HG03025 (cell line): ENCODE results near the gene SPG7.

Experiments used
- ATAC-seq: cut with Tn5 transposase; IDR thresholded peaks from one replicate; pipeline ENCODE4 v1.9.1; 2021; ENCODE audit warnings: mild to moderate bottlenecking, moderate library complexity; ENCODE audit not compliant: unreplicated experiment, low FRiP score

Gene SPG7

GRCh38 chr16:89510526-89510925 lies 2.3 kb downstream of the SPG7 start:
- ATAC-seq: no peak

GRCh38 chr16:89511374-89511773 lies 3.2 kb downstream of the SPG7 start:
- no peak for ATAC-seq

GRCh38 chr16:89512453-89512852 lies 4.2 kb downstream of the SPG7 start:
- no peak for ATAC-seq

- no peak for ATAC-seq
Observed at GRCh38 chr16:89517128-89517527, 8.9 kb downstream of the SPG7 start.

DNA sequence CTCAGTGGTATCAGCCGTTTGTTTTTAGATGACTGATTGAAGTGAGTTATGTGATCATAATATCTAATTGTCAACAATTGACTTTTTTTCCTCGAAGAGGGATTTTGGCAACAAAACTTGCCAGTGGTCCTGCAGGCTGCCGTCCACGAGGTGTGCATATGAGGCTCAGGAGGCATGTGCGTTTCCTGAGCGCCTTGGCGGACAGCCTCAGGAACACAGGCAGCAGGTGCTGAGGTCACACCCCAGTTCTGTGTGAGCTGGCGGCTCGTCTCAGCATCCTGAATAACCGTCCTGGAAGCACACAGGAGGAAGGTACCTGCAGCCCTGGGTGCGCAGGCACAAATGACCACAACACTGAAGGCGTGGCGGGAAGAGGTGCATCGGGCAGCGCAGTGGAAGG lies 11.7 kb downstream of the SPG7 start:
- no peak for ATAC-seq

GRCh38 chr16:89522287-89522686 lies 14.1 kb downstream of the SPG7 start:
- no peak for ATAC-seq

DNA sequence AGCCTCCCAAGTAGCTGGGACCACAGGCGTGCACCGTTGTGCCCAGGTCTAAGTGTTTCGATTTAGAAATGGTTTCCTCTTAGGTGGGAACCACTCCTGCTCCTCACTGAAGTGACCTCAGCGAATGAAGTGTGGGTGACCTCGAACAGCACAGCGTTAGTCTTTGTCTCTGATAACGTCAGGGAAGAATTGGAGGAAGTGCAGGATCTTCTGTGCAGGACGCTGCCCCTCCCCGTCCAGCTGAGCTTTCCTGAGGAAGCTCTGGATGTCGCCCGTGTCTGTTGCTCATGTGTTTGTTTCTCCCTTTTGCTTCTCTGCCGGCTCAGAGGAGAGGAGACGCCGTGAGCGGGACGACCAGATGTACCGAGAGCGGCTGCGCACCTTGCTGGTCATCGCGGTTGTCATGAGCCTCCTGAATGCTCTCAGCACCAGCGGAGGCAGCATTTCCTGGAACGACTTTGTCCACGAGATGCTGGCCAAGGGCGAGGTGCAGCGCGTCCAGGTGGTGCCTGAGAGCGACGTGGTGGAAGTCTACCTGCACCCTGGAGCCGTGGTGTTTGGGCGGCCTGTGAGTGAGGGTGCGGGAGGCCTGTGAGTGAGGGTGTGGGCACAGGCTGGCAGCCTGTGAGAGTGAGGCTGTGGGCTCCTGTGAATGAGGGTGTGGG lies 15.6 kb downstream of the SPG7 start:
- no peak for ATAC-seq

GRCh38 chr16:89525146-89525913 lies 17.1 kb downstream of the SPG7 start:
- ATAC-seq: no peak

GRCh38 chr16:89529097-89529496 lies 20.9 kb downstream of the SPG7 start:
- ATAC-seq: no peak

DNA sequence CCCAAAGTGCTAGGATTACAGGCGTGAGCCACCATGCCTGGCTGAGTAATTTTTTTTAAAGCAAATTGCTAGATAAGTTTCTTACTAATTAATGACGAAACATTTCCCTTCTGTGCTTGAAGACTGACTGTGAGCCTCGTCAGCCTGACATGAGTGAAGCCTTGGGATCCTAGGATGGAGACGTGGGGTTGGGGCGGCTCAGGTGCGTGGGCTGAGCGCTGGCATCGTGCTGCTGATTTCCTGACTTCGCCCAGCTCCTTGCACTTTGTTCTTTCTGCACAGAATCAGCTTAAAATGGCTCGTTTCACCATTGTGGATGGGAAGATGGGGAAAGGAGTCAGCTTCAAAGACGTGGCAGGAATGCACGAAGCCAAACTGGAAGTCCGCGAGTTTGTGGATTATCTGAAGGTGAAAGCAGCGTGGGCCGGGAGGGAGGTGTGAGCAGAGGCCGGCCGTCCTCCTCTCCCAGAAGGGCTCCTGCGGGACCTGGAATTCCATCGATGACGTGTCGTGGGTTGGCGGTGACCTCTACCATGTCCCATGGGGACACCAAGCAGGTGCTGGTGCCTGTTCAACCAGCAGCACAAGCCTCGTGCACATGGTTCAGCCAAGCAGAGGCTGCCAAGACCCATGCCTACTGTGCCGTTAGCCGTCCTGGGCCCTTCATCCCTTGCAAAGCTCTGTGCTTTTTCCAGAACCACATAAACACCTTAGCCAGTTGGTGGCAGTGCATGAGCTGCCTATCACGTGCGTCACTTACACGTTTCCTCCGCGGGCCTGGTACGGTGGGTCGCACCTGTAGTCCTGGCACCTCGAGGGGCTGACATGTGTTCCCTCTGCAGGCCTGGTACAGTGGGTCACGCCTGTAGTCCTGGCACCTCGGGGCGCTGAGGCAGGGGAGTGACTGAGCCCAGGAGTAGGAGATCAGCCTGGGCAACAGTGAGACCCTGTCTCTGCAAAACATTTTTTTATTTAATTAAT lies 22.5 kb downstream of the SPG7 start:
- no peak for ATAC-seq

- no peak for ATAC-seq
Observed at GRCh38 chr16:89531821-89532526, 23.8 kb downstream of the SPG7 start.

DNA sequence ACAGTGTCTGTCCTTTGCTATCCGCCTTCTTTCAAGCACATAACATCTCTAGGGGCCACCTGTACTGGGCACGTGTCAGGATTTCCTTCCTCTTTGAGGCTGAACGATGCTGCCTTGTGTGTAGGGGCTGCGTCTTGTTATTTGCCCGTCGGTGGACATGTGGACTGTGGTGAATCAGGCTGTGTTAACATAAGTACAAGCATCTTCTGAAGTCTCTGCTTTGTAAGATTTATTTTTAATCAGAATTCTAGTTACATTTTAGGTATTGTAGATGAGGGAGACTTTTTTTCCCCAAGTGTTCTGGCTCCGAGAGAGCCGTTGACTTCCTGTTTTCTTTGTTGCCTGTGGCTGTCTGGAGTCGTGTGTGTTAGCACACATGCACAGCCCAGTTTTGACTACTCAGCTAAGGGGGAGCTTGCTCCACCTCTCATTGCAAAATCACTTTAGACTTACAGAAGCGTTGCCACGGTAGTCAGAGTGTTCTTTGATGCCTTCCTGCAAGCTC lies 26.1 kb downstream of the SPG7 start:
- no peak for ATAC-seq

DNA sequence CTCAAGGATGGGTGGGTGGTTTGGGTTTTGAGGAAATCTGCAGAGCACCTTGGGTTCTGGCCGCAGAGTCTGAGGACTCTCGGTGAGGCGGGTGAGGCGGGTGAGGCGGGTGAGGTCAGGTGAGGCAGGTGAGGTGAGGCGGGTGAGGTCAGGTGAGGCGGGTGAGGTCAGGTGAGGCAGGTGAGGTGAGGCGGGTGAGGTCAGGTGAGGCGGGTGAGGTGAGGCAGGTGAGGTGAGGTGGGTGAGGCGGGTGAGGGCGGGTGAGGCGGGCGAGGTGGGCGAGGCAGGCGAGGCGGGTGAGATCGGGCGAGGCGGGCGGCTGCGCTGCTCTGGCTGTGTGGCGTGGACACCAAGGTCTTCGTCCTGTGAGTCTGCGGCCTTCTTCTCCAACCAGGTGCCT lies 28.2 kb downstream of the SPG7 start:
- no peak for ATAC-seq

DNA sequence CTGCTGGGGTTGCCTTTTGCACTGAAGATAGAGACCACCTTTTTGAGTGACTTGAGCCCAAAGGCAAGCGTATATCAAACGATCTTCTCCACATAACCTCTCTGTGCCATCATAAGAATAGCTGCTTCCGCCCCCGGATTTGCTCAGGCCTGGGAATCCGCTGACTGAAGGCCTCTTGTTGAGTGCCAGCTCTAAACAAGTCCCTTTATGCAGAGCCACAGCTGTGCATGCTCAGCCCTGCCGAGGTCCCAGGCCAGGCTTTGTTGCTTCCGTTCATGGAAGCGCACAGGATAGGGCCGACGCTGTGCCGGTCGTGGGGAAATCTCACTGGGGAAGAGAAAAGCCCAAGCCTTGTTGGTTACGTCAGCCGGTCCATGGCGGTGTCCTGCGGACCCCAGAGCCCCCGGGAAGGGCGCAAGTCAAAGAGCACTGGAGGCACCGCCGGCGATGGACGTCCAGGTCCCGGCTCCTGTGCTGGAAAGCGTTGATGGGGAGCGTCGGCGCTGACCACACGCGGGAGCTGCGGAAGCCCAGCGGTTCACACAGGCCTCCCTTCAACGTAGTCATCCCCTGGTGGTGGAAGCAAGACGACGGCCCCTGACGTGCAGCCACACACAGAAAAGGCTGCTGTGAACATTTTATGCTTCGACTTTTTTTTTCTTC lies 28.8 kb downstream of the SPG7 start:
- no peak for ATAC-seq

- ATAC-seq: no peak
Observed at GRCh38 chr16:89537549-89537925, 29.3 kb downstream of the SPG7 start.

DNA sequence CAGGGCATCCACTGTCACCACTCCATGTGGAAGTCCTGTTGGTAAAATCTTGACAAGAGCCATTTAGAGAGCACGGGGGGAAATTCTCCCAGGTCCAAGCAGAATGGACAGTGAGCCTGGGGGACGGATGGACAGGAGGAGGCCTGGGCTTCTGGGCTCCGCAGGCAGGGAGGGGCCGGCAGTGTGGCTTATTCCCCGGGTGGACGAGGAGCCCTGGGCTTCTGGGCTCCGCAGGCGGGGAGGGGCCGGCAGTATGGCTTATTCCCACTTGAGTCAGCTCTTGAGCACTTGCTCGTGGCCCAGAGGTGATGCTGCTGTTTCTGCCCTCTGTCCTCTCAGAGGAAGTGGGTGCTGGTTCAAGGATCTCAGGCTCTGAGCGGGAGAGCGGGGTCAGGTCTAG lies 30.1 kb downstream of the SPG7 start:
- ATAC-seq: no peak

GRCh38 chr16:89540557-89540956 lies 32.4 kb downstream of the SPG7 start:
- ATAC-seq: no peak

DNA sequence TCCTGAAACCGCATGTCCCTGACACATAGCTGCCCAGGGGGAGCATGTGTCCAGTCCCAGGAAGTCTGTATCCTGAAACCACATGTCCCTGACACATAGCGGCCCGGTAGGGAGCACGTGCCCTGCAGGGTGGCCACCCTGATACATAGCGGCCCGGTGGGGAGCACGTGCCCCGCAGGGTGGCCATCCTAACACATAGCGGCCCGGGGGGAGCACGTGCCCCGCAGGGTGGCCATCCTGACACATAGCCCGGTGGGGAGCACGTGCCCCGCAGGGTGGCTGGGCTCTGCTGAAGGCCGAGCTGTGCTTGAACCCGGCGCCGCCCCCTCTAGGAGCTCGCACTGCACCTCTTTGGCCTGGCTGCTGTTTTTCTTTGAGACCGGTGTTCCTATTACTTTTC lies 33.6 kb downstream of the SPG7 start:
- no peak for ATAC-seq

GRCh38 chr16:89544113-89544512 lies 35.9 kb downstream of the SPG7 start:
- ATAC-seq: no peak

GRCh38 chr16:89544713-89545043 lies 36.5 kb downstream of the SPG7 start:
- no peak for ATAC-seq
